ENCODE measurements around the gene CYP27C1.
"Not testable (repeated sequence)": the region's sequence is repeated elsewhere in the genome, so short reads cannot be mapped to it uniquely, and the experiment has no call there.

Gene CYP27C1

GRCh38 chr2:127169066-127169660 lies 50.9 kb downstream of the CYP27C1 start:
- DNase-seq, result no peak

DNA sequence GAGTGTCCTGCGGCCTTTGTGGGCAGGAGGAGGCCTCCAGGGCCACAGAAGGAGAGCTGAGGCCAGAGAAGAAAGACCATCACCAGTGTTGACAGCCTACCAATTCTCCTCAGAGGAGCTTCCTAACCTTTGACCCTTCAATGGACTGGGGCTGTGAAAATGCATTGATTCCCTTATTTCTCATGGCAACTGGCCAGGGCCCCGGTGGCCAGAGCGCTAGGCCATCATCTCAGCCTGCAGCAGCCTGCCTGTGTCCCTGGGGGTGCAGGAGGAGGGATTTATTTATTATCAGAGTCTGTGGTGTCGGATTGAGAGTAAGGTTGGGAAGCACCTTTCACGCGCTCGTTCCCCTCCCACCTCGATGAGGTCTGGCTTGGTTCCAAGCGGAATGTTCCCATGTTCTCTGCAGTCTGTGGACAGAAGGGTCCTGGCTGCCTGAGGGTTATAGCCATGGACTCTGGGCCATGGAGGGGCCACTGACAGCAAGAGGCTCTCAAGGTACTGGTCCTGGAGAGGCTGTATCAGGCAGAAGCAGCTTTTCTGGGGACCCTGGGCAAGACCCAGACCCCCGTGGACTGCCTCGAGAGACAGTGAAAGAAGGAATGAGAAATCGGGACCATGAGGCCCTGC lies 53.8 kb downstream of the CYP27C1 start:
- DNase-seq, result no peak

DNA sequence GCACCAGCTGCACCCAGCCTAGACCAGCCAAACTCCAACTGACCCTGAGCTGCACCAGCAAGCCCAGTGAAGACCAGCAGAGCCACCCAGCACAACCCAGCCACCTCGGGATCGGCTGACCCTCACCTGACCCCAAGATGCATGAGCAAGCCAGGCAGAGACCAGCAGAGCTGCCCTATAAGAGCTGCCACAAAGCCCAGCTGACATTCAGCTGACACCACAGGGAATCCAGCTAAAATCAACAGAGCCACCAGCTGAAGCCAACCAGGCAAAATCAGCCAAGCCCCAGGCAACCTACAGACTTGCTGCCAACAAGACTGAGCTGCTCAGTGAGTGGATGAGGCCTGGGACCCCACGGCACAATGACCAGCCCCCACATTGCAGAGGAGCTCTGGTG lies 54.6 kb downstream of the CYP27C1 start:
- no peak for DNase-seq

DNA sequence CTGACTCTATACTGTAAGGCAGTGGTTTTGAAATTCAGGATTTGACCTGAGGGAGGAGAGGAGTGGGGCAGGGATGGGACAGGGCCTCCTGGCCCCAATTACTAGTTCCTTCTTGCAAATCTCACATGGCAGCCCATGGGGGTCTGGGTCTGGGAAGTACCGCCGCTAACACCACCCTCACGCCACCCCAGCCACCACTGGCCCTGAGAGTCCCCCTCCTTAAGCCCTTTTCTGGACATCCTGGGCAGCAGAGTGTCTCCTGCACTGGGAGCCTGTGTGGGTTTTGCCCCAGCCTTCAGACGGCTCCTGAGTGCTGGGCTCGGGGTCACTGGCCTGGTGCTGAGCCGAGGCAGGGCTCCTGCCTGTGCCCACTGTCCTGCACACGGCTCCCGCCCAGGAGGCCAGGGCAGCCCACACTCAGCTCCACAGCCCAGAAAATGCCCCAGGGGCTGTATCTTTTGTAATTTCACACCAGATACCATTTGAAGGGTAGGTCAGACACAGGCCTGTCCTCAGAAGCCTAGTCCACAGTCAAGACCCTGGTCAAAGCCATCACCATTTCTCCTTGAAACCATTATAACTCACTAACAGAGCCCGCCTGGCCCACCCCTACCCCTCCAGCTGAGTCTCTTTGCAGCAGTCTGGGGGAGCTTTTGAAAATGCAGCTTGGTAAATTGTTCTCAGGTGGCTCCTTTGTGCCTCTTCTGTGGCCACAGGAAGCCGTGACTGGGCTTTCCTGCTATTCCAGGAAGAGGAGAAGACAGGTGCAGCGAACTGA lies 55.1 kb downstream of the CYP27C1 start:
- no peak for DNase-seq

GRCh38 chr2:127163921-127164320 lies 56.2 kb downstream of the CYP27C1 start:
- no peak for DNase-seq

DNA sequence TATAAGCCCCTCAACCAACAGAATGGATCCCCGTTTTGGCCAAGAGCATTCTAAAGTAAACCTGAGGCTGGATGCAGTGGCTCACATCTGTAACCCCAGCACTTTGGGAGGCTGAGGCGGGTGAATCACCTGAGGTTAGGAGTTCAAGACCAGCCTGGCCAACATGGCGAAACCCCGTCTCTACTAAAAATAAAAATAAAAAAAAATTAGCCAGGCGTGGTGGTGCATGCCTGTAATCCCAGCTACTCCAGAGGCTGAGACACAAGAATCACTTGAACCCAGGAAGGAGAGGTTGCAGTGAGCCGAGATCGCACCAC lies 57.1 kb downstream of the CYP27C1 start:
- not testable (repeated sequence) for DNase-seq

GRCh38 chr2:127162261-127163089 lies 57.6 kb downstream of the CYP27C1 start:
- DNase-seq, result no peak

GRCh38 chr2:127161176-127162136 lies 58.6 kb downstream of the CYP27C1 start:
- no peak for DNase-seq

DNA sequence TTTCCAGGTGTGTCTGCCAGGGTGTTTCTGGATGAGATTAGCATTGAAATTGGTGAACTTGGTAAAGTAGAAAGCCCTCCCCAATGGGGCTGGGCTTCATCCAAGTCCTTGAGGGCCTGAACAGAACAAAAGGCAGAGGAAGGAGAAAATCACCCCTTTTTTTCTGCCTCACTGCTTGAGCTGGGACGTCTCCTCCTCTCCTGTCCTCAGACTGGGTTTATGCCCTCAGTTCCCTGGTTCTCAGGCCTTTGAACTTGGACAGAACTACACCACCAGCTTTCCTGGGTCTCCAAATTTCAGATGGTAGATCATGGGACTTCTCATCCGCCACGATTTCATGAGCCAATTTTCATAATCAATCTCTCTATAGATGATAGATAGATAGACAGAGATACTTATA lies 59.4 kb downstream of the CYP27C1 start:
- DNase-seq, result no peak

DNA sequence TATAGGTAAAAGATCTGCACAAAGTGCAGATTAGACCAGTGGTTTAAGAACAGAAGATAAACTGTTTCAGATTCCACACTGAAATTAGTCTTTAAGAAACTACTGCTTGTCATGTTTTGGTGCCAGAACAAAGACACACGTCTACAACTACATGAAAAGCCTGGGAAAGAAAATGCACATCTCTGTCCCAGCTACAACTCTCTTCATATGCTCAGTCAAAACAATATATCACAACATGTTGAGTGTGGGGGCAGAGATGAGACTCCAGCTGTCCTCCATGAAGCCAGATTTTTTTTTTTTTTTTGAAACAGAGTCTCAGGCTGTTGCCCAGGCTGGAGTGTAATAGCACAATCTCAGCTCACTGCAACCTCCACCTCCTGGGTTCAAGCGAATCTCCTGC lies 60.6 kb downstream of the CYP27C1 start:
- DNase-seq, result no peak

DNA sequence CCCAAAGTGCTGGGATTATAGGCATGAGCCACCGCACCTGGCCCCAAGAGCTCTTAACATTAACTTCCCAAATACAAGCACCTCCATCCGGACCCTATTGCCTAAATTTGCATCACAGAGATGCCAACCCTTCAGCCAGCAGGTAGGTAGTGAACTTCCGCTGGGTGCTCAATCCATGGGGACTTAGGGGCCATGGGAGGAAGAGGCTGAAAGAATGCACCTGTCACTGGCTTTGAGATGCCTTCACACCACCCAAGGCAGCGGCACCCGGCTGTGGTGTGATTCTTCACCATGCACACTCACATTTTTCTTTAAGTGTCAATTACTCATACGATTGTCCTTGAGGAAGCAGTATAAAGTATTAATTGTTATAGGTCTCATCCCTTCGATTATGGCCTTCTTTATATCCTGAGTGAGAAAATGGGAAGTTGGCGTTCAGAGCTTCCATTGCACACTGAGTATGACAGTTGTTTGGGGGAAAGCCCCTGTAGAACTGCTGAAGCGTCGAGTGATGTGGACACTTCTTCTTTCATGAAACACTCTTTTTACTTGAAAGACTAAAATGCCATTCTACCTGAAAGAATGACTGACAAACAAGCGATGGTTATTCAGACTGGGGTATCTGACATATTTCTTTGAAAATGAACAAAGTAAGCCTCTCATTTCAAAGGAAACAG lies 61.3 kb downstream of the CYP27C1 start:
- no peak for DNase-seq

GRCh38 chr2:127157651-127158485 lies 62.2 kb downstream of the CYP27C1 start:
- no peak for DNase-seq

DNA sequence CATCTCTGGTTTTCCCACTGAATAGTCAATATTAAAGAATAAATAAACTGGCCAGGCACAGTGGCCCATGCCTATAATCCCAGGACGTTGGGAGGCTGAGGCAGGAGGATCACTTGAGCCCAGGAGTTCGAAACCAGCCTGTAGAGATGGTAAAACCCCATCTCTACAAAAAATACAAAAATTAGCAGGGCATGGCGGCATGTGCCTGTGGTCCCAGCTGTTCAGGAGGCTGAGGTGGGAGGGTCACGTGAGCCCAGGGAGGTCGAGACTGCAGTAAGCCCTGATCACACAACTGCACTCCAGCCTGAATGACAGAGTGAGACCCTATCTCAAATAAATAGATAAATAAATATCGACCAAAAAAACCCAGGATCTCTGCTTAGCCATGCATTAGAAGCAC lies 63.0 kb downstream of the CYP27C1 start:
- no peak for DNase-seq

DNA sequence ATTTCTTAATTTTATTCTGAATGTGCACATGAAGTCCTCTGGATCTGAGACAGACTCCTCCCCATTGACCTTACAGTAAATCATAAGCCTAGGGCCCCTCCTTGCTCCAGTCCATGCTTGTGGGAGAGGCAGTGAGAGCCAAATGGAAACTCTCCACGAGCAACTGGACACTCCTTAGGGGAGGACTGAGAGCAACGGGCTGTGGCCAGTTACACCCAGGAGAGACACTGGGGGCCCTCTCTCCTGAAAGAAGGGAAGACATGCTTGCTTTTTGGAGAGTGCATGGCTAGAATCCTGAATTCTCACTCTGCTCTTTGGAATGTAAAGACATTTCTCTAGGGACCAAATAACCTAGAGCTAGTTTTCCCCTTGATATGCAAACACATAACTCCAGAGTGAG lies 64.2 kb downstream of the CYP27C1 start:
- no peak for DNase-seq

GRCh38 chr2:127155028-127155581 lies 65.0 kb downstream of the CYP27C1 start:
- no peak for DNase-seq

DNA sequence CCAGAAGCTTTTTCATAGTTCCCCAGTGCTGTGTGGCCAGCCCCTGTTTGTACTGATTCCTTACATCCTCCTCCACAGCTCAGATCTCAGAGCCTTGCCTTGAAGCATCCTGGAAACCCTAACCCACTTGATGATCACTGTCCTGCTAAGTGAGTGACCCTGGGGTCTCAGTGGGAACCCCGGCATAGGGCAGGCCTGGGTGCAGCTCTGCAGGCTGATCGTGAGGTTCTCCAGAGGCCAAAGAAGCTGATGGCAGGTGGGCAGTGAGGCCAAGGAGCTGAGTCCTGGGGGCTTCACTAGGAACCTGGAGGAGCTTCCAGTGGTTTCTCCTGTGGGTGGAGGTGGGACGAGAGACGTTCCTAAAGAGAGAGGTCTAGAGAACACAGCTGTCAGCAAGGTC lies 65.7 kb downstream of the CYP27C1 start:
- no peak for DNase-seq

DNA sequence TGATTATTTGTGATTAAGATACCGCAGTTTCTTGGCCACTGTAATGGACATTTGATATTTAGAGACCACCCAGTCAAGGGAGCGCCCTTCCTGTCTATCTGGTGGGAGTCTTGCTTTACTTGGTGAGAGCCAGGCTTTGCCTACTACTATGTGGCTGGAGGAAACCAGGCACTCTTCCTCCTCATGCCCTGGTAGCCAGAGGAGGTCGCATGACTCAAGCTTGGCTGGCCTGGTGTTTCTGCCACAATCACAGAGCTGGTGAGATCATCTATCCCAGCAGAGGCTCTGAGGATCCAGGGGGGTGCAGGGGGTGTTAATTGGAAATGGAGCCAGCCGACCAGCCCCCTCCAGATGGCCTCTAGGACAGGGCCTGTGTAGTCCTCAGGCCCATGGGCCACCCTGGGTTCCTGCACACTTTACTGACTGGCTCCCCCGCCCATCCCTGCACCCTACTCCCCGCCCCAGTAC lies 66.4 kb downstream of the CYP27C1 start:
- DNase-seq, result no peak

- no peak for DNase-seq
These were observed 69.1 kb downstream of the CYP27C1 start for GRCh38 chr2:127150996-127151395.

- DNase-seq, result no peak
These were observed 70.7 kb downstream of the CYP27C1 start for GRCh38 chr2:127149384-127149783.

- DNase-seq, result no peak
These were observed 73.1 kb downstream of the CYP27C1 start for GRCh38 chr2:127146820-127147502.

Data from DMS 273 treated with DMSO at 0.1 percent for 48 hours (cell line).